GM23338 (cell line): ENCODE measurements around the gene NUTF2.

ENCODE experiments used
- CREB1 ChIP-seq: fragments of 250-450 bp; sonication (Bioruptor Pico); IDR thresholded peaks from 2 replicates; pipeline ENCODE4 v1.5.0; 2020; ENCODE audit warnings: low read depth, mild to moderate bottlenecking, moderate library complexity
- CTCF ChIP-seq, 2 experiments: fragments of 200-600 bp in 1 of 2; sonication (generic) in 1 of 2; conservative IDR thresholded peaks; 2 replicates each; pipeline versions ENCODE4 v1.5.1 to v1.6.1; 2016 to 2017; ENCODE audit warnings: antibody characterized with exemption in 2 of 2, low read depth in 2 of 2, mild to moderate bottlenecking in 2 of 2, moderate library complexity in 1 of 2
- ETS1 ChIP-seq: IDR thresholded peaks from 2 replicates; pipeline ENCODE4 v1.6.1; 2016; ENCODE audit warnings: antibody characterized with exemption
- EZH2 ChIP-seq: fragments of 200-600 bp; sonication (generic); IDR thresholded peaks from one replicate; pipeline ENCODE4 v1.8.0; 2017; ENCODE audit warnings: antibody characterized with exemption, mild to moderate bottlenecking, low read depth; ENCODE audit not compliant: unreplicated experiment
- EZH2phosphoT487 ChIP-seq: fragments of 200-600 bp; sonication (generic); IDR thresholded peaks from one replicate; pipeline ENCODE4 v1.8.1; 2018; ENCODE audit warnings: antibody characterized with exemption; ENCODE audit not compliant: unreplicated experiment
- JUNB ChIP-seq: IDR thresholded peaks from one replicate; pipeline ENCODE4 v1.6.1; 2016; ENCODE audit warnings: antibody characterized with exemption; ENCODE audit not compliant: unreplicated experiment
- NANOG ChIP-seq: IDR thresholded peaks from 2 replicates; pipeline ENCODE4 v1.6.1; 2016; ENCODE audit warnings: antibody characterized with exemption, borderline replicate concordance
- POLR2AphosphoS5 ChIP-seq: IDR thresholded peaks from 2 replicates; pipeline ENCODE4 v1.6.1; 2016; ENCODE audit warnings: antibody characterized with exemption, low read depth
- REST ChIP-seq: IDR thresholded peaks from one replicate; pipeline ENCODE4 v1.6.1; 2018; ENCODE audit warnings: antibody characterized with exemption; ENCODE audit not compliant: unreplicated experiment
- STAT1 ChIP-seq: IDR thresholded peaks from one replicate; pipeline ENCODE4 v1.6.1; 2016; ENCODE audit warnings: antibody characterized with exemption; ENCODE audit not compliant: unreplicated experiment
- ZNF114 ChIP-seq: fragments of 250-450 bp; sonication (Bioruptor Pico); IDR thresholded peaks from 2 replicates; pipeline ENCODE4 v1.5.0; 2020; ENCODE audit warnings: mild to moderate bottlenecking, moderate library complexity
- ZNF331 ChIP-seq: fragments of 250-450 bp; sonication (Bioruptor Pico); IDR thresholded peaks from 2 replicates; pipeline ENCODE4 v1.5.0; 2020; ENCODE audit warnings: low read depth, mild to moderate bottlenecking, moderate library complexity
- ZNF462 ChIP-seq: fragments of 250-450 bp; sonication (Bioruptor Pico); IDR thresholded peaks from 2 replicates; pipeline ENCODE4 v1.5.0; 2020; ENCODE audit warnings: mild to moderate bottlenecking, moderate library complexity

DNA sequence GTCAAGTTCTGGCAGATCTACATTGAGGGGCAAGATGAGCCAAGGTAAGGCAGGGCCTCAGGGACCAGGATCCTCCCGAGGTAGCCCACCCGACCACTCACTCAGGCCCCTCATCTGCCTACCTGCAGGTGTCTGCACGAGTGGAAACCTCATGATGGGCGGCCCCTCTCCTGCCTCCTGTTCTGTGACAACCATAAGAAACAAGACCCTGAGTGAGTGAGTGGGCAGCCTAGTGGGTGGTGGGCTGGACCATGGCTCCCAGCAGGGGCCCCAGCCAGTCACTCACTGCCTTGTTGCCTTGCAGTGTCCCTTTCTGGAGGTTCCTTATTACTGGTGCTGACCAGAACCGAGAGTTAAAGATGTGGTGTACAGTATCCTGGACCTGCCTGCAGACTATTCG lies 31.5 kb downstream of the NUTF2 start:
- TF ChIP-seq CTCF (conservative IDR thresholded peaks at IDR 0.05; ENCODE audit: low read depth in 2 of 2) (no peak), EZH2 (no peak), POLR2AphosphoS5 (no peak), STAT1 (no peak), NANOG (no peak), ETS1 (no peak), EZH2phosphoT487 (no peak), ZNF331 (CRISPR knock-in tag) (no peak), CREB1 (CRISPR knock-in tag) (no peak), REST (no peak), JUNB (no peak), ZNF114 (CRISPR knock-in tag) (no peak), ZNF462 (CRISPR knock-in tag) (no peak)
